GM12801 (cell line): ENCODE results near the gene KIF26B.

Source experiments
- CTCF ChIP-seq: IDR thresholded peaks from one replicate; pipeline ENCODE4 v1.5.1; 2011; ENCODE audit warnings: control low read depth; ENCODE audit not compliant: insufficient read length; ENCODE audit errors: extremely low read depth

Gene KIF26B

GRCh38 chr1:245598524-245599305 lies 443.9 kb downstream of the KIF26B start:
- no peak for TF ChIP-seq CTCF

- no peak for TF ChIP-seq CTCF
Measured at GRCh38 chr1:245599371-245600174, 444.8 kb downstream of the KIF26B start.

GRCh38 chr1:245600658-245601057 lies 445.9 kb downstream of the KIF26B start:
- TF ChIP-seq CTCF = no peak

- no peak for TF ChIP-seq CTCF
Measured at GRCh38 chr1:245603311-245603865, 448.6 kb downstream of the KIF26B start.

GRCh38 chr1:245604979-245605378 lies 450.2 kb downstream of the KIF26B start:
- TF ChIP-seq CTCF = no peak

- TF ChIP-seq CTCF = no peak
Measured at GRCh38 chr1:245605480-245606156, 450.8 kb downstream of the KIF26B start.
